Suprapubic skin (tissue), 4 donors: Measurements from ENCODE around the gene IQCK.

Source experiments
- CTCF ChIP-seq, 2 donors: fragments of 200-600 bp in 1 of 2; fragments of 450-650 bp in 1 of 2; sonication (generic) in 1 of 2; IDR thresholded peaks; one replicate each; pipeline ENCODE4 v1.5.1; 2016 to 2019; ENCODE audit warnings: antibody characterized with exemption in 2 of 2, mild to moderate bottlenecking in 1 of 2, moderate library complexity in 1 of 2
- EP300 ChIP-seq: sonication (generic); formaldehyde crosslinking; IDR thresholded peaks from one replicate; pipeline ENCODE4 v1.6.1; 2017; ENCODE audit warnings: antibody characterized with exemption
- POLR2A ChIP-seq, 2 donors: fragments of 450-650 bp; IDR thresholded peaks; one replicate each; pipeline ENCODE4 v1.6.1; 2017; ENCODE audit warnings: antibody characterized with exemption in 2 of 2, mild to moderate bottlenecking in 2 of 2, moderate library complexity in 2 of 2
- POLR2AphosphoS5 ChIP-seq, 3 donors: sonication (generic); formaldehyde crosslinking; IDR thresholded peaks; one replicate each; pipeline ENCODE4 v1.6.1; 2017; ENCODE audit warnings: antibody characterized with exemption in 3 of 3

- TF ChIP-seq CTCF (IDR thresholded peaks at IDR 0.05) = no peak
- TF ChIP-seq POLR2A (IDR thresholded peaks at IDR 0.05) = no peak
- no peak for TF ChIP-seq EP300
- TF ChIP-seq POLR2AphosphoS5 (IDR thresholded peaks at IDR 0.05) = no peak
Measured at GRCh38 chr16:19899605-19899955, 181.5 kb downstream of the IQCK start.
